Neuron (in vitro differentiated cells): ENCODE results near the gene TSHZ2.
"Not testable (repeated sequence)": the region's sequence is repeated elsewhere in the genome, so short reads cannot be mapped to it uniquely, and the experiment has no call there.

Experiments used
- H2AFZ ChIP-seq: one replicate; pipeline ENCODE4 v1.6.1; 2013; ENCODE audit warnings: low read depth, mild to moderate bottlenecking, inconsistent platforms, low read length, moderate library complexity
- H3K27me3 ChIP-seq: one replicate; pipeline ENCODE4 v1.6.1; 2013; ENCODE audit warnings: low read length; ENCODE audit not compliant: insufficient read depth
- H3K36me3 ChIP-seq: one replicate; pipeline ENCODE4 v1.6.1; 2013; ENCODE audit warnings: low read length; ENCODE audit not compliant: insufficient read depth
- H3K4me1 ChIP-seq: one replicate; pipeline ENCODE4 v1.6.1; 2013; ENCODE audit warnings: low read length; ENCODE audit not compliant: insufficient read depth
- H3K4me3 ChIP-seq: 2 replicates; pipeline ENCODE4 v1.5.1; 2013; ENCODE audit warnings: mild to moderate bottlenecking, low read length, moderate library complexity
- H3K9me3 ChIP-seq: one replicate; pipeline ENCODE4 v1.6.1; 2013; ENCODE audit warnings: low read length

The TSHZ2 gene

GRCh38 chr20:53515749-53516148, 543.6 kb downstream of the TSHZ2 start:
- no peaks in the 10 kb centered on the region for H3K36me3 ChIP-seq
- H2AFZ ChIP-seq, result no peak overlapping the region
- no peaks in the 10 kb centered on the region for H3K4me1 ChIP-seq
- H3K4me3 ChIP-seq, result no peak overlapping the region
- no peaks in the 10 kb centered on the region for H3K9me3 ChIP-seq
- H3K27me3 ChIP-seq, result no peaks in the 10 kb centered on the region

DNA sequence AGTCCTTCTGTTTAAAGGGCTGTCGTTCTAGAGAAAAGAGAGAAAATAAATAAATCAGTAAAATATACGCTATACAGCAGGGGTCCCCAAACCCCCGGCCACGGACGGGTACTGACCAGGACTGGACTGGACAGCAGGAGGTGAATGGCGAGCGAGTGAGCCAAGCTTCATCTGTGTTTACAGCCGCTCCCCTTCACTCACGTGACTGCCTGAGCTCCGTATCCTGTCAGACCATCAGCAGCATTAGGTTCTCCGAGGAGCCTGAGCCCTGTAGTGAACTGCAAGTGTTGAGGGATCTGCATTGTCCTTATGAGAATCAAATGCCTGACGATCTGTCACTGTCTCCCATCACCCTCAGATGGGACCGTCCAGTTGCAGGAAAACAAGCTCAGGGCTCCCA, 545.0 kb downstream of the TSHZ2 start:
- Histone ChIP-seq H3K4me1 (no peaks in the 10 kb centered on the region), H2AFZ (no peak overlapping the region), H3K9me3 (no peaks in the 10 kb centered on the region), H3K36me3 (no peaks in the 10 kb centered on the region), H3K4me3 (no peak overlapping the region), H3K27me3 (no peaks in the 10 kb centered on the region)

GRCh38 chr20:53521421-53521820, 549.3 kb downstream of the TSHZ2 start:
- not testable (repeated sequence) for H3K4me1 ChIP-seq, H3K9me3 ChIP-seq, H3K4me3 ChIP-seq, H3K36me3 ChIP-seq, H2AFZ ChIP-seq, H3K27me3 ChIP-seq

GRCh38 chr20:53522026-53522425, 549.9 kb downstream of the TSHZ2 start:
- H3K4me1 ChIP-seq, result no peaks in the 10 kb centered on the region
- H3K36me3 ChIP-seq, result no peaks in the 10 kb centered on the region
- no peak overlapping the region for H2AFZ ChIP-seq
- H3K4me3 ChIP-seq, result no peak overlapping the region
- no peaks in the 10 kb centered on the region for H3K9me3 ChIP-seq
- H3K27me3 ChIP-seq, result no peaks in the 10 kb centered on the region

- H3K4me1 ChIP-seq, result no peaks in the 10 kb centered on the region
- no peaks in the 10 kb centered on the region for H3K36me3 ChIP-seq
- no peak overlapping the region for H3K4me3 ChIP-seq
- no peaks in the 10 kb centered on the region for H3K9me3 ChIP-seq
- no peak overlapping the region for H2AFZ ChIP-seq
- H3K27me3 ChIP-seq, result no peaks in the 10 kb centered on the region
Observed at GRCh38 chr20:53522696-53523095, 550.5 kb downstream of the TSHZ2 start.

GRCh38 chr20:53523615-53524014, 551.5 kb downstream of the TSHZ2 start:
- not testable (repeated sequence) for H2AFZ ChIP-seq

DNA sequence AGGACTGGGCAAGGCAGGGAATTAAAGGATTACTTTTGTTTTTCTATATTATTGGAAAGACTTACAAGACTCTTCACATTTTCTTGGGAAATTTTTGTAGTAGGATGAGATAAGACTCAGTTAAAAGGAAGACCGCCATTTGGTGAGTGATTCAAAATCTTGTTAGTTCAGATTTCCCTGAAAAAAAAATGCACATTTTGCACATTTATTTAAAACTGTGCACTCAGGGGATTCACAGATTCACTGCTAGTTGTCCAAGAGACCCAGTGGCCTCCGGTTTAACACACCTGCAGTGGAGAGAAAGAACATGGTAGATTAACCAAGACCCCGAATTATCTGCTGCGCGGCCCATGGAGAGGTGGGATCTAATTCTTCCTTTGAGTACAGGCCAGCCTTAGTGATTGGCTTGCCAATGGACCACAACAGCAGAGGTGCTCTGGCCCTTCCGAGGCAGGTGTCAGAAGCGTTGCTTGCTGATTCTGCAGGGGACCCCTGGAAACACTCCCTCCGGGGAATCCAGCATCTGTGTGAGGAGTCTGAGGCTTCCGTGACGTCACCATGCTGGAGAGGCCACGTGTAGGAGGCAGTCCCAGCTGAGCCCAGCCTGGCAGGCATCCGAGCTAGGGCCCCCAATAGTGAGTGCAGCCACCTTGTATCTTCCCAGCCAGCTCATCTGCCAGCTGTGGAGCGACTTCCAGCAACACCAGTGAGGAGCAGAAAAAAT, 552.6 kb downstream of the TSHZ2 start:
- no peak overlapping the region for H3K4me3 ChIP-seq
- H3K27me3 ChIP-seq, result no peaks in the 10 kb centered on the region
- no peak overlapping the region for H2AFZ ChIP-seq
- H3K9me3 ChIP-seq, result no peaks in the 10 kb centered on the region
- H3K36me3 ChIP-seq, result no peaks in the 10 kb centered on the region
- H3K4me1 ChIP-seq, result no peaks in the 10 kb centered on the region

More at GRCh38 chr20:53523615-53524014, 551.5 kb downstream of the TSHZ2 start:
- not testable (repeated sequence) for H3K4me1 ChIP-seq, H3K27me3 ChIP-seq, H3K4me3 ChIP-seq, H3K36me3 ChIP-seq, H3K9me3 ChIP-seq

DNA sequence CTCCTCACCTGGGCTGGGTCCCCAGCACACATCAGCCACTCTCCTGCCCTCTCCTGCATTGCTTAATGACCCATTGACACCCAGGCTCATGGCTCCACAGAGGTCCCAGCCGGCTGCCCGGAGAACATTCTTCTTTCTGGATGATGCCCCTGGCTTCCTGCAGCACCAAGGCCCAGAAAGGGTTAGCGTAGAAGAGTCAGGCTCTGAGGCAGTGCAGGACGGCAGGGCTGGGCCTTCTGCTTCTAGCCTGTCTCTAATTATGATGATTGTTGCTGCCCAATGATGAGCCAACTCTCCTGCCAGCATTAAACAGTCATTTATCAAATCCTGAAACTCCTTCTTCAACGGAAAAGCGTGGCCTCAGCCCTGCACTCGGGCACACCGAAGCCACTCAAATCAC, 555.0 kb downstream of the TSHZ2 start:
- Histone ChIP-seq H3K9me3 (no peaks in the 10 kb centered on the region), H2AFZ (no peak overlapping the region), H3K36me3 (no peaks in the 10 kb centered on the region), H3K4me3 (no peak overlapping the region), H3K27me3 (no peaks in the 10 kb centered on the region), H3K4me1 (no peaks in the 10 kb centered on the region)

DNA sequence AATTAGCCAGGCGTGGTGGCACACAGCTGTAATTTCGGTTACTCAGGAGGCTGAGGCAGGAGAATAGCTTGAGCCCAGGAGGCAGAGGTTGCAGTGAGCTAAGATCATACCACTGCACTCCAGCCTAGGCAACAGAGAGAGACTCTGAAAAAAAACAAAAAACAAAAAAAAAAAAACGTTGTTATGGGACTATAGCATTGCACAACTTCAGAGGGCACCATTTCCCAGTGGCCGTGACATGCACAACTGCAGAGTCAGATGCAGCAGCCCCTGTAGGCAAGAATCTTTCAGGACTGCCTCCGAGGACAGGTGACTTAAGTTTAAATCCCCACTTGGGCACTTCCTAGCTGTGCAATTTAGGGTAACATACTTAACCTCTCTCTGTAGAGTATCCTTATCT, 557.5 kb downstream of the TSHZ2 start:
- Histone ChIP-seq H2AFZ (no peak overlapping the region), H3K4me1 (no peaks in the 10 kb centered on the region), H3K27me3 (no peaks in the 10 kb centered on the region), H3K36me3 (no peaks in the 10 kb centered on the region), H3K9me3 (no peaks in the 10 kb centered on the region), H3K4me3 (no peak overlapping the region)

DNA sequence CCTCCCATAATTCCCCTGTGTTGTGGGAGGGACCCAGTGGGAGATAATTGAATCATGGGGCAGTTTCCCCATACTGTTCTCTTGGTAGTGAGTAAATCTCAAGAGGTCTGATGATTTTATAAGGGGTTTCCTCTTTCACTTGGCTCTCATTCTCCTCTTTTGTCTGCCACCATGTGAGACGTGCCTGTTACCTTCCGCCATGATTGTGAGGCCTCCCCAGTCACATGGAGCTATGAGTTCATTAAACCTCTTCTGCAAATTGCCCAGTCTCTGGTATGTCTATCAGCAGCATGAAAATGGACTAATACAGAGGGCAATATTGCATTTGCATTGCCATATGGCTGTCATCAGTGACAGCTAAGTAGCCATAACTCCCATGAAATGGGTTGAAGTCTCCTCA, 558.3 kb downstream of the TSHZ2 start:
- H2AFZ ChIP-seq, result no peak overlapping the region

GRCh38 chr20:53532654-53533312, 560.6 kb downstream of the TSHZ2 start:
- not testable (repeated sequence) for H3K4me3 ChIP-seq, H3K4me1 ChIP-seq, H3K9me3 ChIP-seq, H3K36me3 ChIP-seq, H2AFZ ChIP-seq, H3K27me3 ChIP-seq

More for the DNA sequence above, 558.3 kb downstream of the TSHZ2 start:
- no peak overlapping the region for H3K4me3 ChIP-seq
- no peaks in the 10 kb centered on the region for H3K9me3 ChIP-seq
- H3K36me3 ChIP-seq, result no peaks in the 10 kb centered on the region
- no peaks in the 10 kb centered on the region for H3K4me1 ChIP-seq
- H3K27me3 ChIP-seq, result no peaks in the 10 kb centered on the region

GRCh38 chr20:53533500-53533899, 561.3 kb downstream of the TSHZ2 start:
- H3K4me1 ChIP-seq, result no peaks in the 10 kb centered on the region
- no peaks in the 10 kb centered on the region for H3K36me3 ChIP-seq
- no peak overlapping the region for H2AFZ ChIP-seq
- H3K27me3 ChIP-seq, result no peaks in the 10 kb centered on the region
- no peak overlapping the region for H3K4me3 ChIP-seq
- H3K9me3 ChIP-seq, result no peaks in the 10 kb centered on the region

DNA sequence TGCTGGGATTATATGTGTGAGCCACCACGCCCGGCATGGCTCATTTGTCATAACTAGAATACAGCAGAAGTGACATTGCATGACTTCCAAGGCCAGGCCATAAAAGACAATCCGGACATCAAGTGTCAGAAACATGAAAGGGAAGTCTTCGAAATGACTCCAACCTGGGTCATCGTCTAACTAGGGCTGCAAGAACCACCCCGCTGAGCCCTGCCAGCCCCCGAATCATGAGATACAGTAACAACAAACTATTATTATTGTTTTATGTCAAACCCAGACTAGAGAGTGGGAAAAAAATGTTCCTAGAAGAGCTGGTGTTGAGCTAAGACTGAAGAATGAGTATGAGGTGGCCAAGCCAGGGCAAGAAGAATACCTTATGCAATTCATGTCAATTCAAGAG, 561.9 kb downstream of the TSHZ2 start:
- no peaks in the 10 kb centered on the region for H3K4me1 ChIP-seq
- H3K27me3 ChIP-seq, result no peaks in the 10 kb centered on the region

DNA sequence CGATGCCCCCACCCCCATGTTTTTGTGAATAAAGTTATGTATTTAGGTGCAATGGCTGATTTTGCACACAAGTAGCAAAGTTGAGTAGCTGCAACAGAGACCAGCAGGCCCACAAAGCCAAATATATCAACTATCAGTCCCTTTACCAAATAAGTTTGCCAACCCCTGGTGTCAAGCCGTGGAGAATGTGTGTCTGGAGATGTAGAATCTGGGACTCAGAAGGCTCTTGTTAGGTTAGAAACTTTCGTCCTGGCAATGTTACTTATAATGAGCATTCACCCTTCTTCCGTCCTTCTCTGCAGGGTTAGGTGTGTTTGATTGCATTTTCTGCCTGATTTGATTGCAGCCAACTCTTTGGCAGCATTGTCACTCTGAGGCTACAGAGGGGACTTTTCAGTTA, 563.7 kb downstream of the TSHZ2 start:
- no peaks in the 10 kb centered on the region for H3K36me3 ChIP-seq
- H3K4me1 ChIP-seq, result no peaks in the 10 kb centered on the region
- H3K4me3 ChIP-seq, result no peak overlapping the region
- H3K27me3 ChIP-seq, result no peaks in the 10 kb centered on the region
- H3K9me3 ChIP-seq, result no peaks in the 10 kb centered on the region
- no peak overlapping the region for H2AFZ ChIP-seq

More for the DNA sequence above, 561.9 kb downstream of the TSHZ2 start:
- no peaks in the 10 kb centered on the region for H3K36me3 ChIP-seq
- H2AFZ ChIP-seq, result no peak overlapping the region
- no peaks in the 10 kb centered on the region for H3K9me3 ChIP-seq
- H3K4me3 ChIP-seq, result no peak overlapping the region
